GM20431 (cell line): ENCODE data around the gene TNP1.

ENCODE experiments used
- in situ Hi-C: fragments of 300-500 bp; cut with MseI, MboI; formaldehyde crosslinking; loops from one replicate; pipeline ENCODE4 v1.15.0; 2020; ENCODE audit warnings: low sequenced_read_pairs; ENCODE audit not compliant: unreplicated experiment

TNP1 gene, protein sequence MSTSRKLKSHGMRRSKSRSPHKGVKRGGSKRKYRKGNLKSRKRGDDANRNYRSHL

DNA sequence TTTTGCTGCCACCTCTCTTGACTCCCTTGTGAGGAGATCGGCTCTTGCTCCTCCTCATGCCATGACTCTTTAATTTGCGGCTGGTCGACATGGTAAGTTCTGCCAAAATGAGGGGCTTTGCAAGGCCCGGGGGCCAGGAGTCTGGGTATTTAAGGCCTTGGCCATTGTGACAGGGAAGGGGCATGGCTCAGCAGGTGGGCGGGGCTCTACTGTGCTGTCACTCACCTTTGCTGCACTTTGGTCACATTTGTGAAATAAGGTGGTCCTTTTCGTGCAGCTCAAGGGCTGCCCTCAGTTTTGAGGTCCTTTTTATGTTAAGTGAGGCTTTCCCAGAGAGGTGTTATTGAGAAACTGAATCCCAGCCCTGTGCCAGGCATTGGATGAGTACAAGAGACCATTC is at the start of gene TNP1:
Gene TNP1, minus strand, starts transcription at position 121 of the 400 bp plus-strand sequence. Its CDS starts 30 bp downstream, at position 91.
- in situ Hi-C loops = no loop called here

DNA sequence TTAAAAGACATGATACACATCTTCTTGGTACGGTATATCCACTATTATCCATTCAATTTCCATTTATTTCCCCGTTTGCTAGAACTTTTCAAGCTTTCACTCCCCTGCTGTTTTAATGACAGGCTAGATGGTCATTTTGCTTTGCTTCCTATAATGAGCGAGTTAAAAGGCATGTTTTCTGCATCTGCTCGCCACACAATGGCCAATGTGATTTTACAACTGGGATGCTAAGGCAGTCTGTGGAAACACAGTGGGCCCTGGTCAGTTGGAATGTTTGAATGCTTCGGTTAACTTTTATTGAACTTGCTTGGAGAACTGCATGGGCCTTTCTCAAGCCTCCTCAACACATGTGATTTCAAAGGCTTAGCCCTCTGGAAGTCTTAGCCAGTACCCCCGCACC is 48.4 kb upstream of the TNP1 start:
- in situ Hi-C loops = no loop called here

DNA sequence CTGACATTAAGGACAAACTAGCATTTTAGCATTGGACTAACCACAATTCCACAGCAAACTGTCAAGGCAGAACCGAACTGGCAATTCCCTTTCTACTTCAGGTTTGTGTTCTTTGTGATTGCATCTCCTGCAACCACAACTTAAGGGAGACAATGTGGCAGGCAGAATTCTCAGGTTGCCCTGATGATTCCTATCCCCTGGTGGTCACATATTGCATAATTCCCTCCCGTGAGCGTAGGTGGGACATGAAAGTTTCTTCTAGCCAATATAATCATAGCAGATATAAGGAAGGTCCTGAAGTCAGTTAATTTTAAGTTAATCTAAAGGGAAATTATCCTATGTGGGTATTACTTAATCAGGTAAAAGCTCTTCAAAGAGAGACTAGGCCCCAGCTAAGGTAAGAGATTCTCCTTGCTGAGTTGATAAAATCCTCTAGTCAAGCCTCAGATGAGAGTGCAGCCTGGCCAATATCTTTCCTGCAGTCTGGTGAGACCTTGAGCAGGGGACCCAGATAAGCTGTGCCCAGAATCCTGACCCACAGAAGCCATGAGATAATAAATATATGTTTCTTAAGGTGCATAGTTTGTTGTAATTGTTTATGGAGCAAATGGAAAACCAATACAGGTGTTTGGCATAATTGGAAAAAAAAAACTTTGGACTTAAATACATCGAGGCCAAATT is 45.9 kb upstream of the TNP1 start:
- in situ Hi-C loops = no loop called here

DNA sequence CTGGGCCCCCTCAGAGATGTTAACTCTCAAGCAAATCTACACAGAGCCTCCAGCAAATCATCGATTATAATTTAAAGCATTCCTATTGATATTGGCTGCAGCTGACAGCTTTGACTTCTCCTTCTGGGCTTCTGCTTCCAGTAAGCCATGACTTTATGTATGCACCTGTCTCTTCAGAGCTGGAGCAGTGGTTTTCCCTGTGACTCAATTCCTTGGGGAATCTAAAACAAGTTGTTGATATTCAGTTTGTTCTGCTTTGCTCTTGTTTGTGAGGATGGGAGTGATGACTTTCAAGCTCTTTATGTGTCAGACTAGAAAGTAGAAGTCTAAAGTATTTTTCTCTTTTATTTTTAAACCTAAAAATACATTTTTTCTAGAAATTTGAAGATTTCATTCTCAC is 45.1 kb upstream of the TNP1 start:
- in situ Hi-C loops = no loop called here

DNA sequence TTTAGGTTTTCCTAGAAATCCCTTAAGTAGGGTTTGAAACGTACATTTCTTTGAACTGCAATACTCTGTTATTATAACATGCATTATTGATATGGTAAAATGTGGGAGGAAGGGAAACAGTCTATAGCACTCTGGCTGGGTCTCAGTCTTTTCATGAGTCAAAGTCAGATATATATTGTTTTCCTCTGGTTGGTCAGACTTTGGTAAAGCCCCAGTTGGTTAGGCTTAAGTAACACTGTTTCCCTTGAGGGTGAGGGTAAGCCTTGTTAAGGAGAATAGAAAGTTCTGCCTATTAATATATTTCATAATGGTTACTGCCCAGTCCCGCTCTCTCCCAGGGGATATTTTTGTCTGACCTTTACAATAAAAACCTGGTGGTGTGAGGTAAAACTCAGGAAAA is 44.7 kb upstream of the TNP1 start:
- in situ Hi-C loops = no loop called here

DNA sequence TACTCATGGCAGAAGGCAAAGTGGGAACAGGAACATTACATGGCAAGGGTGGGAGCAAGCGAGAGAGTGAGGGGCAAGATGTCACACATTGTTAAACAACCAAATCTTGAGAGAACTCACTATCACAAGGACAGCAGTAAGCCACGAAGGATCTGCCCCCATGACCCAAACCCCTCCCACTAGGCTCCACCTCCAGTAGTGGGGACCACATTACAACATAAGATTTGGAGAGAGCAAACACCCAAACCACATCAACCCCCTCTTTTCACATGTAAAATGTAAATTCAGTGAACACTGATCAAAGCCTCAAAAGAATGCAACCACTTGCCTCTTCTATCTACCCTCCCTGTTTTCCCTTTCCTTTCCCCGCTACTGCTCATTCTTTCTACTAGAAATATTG is 43.6 kb upstream of the TNP1 start:
- in situ Hi-C loops = no loop called here

DNA sequence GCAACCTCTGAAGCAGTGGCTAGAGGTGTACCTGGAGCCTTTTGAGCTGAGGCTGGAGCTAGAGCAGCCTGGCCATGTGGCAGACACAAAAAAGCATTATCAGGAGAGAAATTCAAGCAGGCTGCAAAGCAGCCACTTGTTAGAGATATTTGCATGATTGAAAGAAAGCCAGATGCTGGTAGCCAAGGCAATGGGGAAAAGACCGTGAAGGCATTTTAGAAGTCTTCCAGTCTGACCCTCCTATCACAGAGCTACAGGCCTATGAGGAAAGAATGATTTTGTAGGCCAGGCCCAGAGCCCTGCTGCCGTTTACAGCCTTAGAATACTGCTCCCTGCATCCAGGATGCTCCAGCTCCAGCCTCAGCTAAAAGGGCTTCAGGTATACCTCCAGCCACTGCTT is 41.4 kb upstream of the TNP1 start:
- in situ Hi-C loops = no loop called here

DNA sequence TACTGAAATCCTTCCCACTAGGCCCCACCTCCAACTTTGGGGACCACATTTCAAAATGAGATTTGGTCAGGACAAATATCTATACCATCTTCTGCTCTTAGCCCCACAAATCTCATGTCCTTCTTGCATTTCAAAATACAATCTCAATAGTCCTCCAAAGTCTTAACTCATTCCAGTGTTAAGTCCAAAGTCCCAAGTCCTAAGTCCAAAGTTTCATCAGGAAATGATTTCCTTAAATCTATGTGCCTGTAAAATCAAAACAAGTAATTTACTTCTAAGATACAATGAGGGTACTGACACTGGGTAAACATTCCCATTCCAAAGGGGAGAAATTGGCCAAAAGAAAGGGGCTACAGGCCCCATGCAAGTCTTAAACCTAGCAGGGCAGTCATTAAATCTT is 40.5 kb upstream of the TNP1 start:
- in situ Hi-C loops = no loop called here

DNA sequence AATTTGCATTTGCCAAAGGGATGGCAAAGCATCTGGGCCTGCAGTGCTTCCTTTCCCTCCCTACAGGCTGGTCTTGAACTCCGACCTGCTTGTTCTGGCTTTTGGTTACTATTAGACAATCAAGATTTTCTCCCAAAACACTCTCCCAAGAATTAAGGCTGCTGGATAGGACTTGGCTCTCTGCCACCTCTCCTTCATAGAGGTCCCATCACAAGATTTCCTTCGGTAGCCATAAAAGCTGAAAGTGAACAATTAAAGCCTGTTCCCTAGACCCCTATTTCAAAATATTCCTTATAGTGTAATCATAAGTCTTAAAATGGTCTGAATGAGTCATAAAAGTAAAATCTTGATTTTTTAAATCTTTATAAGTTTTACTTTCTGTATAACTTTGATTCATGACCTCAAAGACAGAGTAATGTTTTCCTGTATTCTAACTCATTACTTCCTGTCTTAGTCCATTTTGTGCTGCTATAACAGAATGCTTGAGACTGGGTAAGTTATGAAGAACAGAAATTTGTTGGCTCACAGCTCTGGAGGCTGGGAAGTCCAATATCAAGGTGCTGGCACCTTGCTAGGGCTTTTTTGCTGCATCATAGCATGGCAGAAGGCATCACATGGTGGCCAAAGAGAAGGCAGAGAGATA is 37.8 kb upstream of the TNP1 start:
- in situ Hi-C loops = no loop called here

DNA sequence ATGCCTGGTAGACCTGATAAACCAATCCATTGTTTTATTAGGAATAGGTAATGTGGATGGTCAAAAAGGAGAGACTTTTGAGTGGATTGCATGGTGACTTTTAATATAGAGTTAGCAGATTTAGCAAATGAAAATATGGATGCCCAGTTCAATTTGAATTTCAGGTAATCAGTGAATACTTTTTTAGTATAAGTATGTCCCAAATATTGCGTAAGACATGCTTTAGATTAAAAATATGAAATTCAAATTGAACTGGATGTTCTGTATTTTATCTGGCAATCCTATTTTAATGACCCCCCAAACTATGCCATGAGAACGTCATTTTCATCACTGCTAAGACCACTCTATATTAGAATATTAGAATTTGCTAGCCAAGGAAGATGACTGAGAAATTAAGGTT is 30.3 kb upstream of the TNP1 start:
- in situ Hi-C loops = no loop called here

DNA sequence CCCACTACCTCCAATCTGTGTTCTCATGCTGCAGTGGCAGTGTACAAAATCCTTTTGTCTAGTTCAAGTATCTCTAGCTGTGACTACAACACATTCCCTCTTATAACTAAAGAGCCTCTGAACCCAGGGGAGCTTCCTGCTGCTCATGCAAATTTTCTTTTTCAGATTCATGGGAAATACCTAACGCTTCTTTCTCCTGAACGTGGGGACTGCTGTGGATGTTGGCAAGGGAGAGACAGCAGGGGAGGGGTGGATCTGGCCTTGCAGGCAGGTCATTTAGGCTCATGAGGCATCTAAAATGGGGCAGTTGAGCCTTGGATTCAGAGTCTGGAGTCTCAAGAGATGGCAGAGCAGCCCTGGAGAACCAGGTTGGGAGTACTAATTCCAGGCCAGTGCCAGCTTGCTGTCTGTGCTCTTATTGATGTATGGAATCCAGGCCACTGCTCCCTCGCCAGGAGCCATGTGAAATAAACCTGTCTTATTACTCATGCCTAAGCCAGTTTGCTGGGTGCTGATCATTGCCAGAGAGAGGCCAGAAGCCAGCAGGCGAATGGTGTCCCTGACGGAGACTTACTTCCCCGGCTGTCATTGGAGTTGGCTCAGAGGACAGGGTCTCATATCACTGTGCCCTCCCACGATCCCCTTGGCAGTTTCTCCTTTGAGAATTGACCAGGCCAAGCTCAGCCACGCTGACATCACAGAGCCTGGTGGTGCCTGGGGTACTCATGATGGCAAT is 29.2 kb upstream of the TNP1 start:
- in situ Hi-C loops = no loop called here

DNA sequence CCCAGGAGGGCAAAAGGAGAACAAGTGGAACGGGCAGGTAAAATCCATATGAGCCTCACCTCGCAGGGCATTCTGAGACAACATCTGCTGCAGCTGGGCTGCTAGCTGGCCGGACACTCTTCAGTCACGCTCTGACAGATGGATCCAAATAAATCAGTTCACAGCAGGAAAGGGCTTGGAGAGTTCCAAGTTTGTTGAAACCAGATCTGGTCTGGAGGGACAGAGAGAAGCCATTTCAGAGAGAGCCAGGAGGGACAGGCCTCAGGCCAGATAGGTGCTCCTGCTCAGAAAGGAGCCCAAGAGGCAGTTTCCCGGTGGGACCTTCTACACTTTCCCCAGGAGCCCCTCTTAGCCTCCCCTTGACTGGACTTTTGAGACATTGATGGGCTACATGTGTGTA is 28.2 kb upstream of the TNP1 start:
- in situ Hi-C loops = no loop called here

DNA sequence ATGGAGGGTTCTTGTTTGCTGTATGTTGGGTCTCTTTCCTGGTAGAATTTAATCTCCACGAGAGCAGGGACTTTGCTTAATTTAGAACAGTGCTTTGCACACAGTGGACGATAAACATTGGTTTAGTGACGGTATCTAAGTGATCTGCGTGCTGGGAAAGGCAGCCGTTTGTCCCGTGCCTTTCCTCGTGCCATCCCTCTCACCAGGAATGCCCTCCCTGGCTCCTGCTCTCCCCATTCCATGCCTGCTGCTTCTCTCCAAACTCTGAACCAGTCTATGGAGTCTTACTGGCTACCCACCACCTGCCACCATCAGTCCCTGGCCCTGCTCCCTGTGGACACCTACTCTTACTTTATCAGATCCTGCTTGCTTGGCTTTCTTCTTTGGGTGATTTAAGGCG is 27.3 kb upstream of the TNP1 start:
- in situ Hi-C loops = no loop called here

DNA sequence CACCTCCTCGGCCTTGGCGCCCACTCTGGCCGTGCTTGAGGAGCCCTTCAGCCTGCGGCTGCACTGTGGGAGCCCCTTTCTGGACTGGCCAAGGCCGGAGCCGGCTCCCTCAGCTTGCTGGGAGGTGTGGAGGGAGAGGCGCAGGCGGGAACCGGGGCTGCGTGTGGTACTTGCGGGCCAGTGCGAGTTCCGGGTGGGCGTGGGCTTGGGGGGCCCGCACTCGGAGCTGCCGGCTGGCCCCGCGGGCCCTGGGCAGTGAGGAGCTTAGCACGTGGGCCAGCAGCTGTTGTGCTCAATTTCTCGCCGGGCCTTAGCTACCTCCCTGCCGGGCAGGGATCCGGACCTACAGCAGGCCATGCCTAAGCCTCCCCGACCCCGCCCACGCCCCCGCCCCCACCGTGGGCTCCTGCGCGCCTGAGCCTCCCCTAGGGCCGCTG is 25.3 kb upstream of the TNP1 start:
- in situ Hi-C loops = no loop called here

DNA sequence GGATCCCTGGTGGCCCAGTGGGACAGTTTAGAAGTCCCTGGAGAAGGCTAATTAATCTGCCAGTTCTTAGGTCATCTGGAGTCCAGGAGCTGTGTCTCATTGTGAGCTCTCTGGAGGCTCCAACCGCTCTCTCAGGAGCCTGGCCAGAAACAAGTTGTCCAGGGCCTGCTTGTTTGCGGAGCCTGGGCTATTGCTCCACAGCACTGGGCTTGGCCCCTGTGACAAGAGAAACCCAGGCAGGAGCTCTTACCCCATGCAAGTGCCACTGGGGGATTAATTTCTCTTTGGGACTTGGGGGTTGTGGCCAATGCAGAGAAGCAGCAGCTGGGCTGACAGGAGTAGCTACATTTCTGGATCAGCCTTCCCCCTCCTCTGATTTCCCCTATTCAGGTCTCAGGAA is 24.5 kb upstream of the TNP1 start:
- in situ Hi-C loops = no loop called here

DNA sequence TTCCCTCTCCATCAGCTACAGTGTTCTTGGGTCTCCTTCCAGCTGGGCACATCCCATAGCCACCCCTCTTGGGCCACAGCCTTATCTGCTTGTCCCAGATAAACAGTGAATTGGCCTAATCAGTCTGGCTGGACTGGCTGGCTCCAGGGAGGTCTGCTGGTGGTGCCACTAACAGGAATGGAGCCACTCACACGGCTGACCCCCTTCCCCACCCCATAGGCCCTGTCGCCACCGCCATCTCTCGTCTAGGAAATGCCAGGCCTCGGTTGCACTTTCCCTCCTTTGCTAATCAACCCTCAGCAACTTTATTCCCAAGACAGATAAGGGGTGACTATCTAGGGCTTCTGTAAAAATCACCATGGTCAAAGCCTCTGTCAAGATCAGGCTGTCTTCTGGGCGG is 23.0 kb upstream of the TNP1 start:
- in situ Hi-C loops = no loop called here

DNA sequence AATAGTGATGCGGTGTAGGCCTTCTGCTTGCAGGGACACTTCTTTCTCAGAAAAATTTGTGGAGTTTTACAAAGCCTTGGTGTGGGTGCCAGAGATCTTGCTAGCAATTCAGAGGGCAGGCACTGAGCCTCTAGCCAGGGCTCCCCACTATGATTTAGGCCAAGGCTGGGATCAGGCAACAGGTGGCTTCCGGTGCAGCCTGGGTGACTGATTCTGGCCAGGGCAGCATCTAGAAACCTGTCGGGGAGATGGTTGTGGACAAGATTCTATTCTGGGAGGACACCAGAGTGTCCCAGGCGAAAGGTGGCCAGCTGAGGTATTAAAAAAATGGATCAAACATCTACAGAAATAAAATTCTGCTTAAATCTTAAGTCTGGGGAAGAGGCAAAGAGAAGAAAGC is 21.5 kb upstream of the TNP1 start:
- in situ Hi-C loops = no loop called here

DNA sequence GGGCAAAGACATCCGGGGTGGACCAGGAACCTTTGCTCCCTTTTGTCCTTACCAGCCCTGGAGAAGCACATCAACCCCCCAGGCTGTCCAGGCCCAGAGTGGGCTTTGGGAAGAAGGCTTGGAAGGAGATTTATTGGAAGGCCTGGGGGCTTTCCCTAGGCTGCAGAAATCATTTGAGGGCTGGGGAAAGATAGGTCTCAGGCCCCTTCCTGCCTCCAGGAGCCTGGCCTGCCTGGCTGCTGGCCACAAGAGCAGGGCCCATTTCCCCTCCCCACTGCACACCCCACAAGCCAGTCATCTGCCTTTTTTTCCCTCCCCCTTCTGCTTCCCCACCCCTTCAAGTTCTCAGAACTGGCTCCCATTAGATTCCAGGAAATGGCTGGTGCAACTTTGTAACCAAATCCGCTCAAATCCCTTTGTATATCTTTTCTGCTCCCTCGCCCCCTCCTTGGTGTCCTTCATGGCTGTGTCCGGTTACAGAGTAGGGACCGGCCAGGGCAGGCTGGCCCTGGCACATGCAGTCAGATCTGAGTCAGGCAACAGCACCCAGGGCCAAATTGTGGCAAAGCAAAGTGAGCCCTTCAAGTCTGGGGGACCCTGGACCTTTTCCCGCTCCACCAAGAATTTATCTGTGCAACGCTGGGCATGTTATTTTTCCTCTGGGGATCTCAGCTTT is 20.8 kb upstream of the TNP1 start:
- in situ Hi-C loops = no loop called here

DNA sequence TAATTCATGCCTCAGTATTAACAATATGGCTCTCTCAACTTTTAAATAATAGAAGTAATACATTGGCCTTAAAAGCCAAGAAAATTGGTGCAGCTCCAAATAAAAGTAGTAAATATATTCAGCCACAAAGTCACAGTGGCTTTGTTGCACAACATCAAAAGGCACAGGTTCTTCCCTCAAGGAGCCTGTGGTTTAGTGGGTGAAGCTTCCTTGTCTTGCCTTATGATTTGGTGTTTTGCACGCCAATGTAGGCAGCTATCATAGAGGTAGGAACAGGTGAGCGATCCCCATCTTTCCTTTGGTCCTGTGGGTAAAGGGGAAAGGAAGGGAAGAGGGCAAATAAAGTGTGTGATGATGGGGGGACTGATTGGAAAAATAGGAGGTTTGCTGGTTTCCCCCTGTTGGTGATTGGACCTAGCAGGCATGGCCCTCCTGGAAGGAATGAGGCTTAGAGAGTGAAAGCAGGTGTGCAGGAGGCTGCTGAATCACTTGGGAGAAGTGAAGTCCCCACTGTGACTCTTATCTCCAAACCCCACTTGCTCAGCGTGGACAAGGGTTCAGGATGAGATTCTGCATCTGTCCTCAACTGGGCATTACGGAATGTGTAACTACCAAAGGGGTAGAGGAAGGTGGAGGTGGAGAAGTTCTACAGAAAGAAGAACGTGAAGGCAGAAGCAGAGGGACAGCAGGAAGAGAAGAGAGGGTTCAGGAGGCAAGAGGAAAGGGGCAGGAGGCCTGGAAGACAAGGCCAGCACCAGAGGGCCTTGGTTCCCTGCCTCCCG is 20.1 kb upstream of the TNP1 start:
- in situ Hi-C loops = no loop called here

DNA sequence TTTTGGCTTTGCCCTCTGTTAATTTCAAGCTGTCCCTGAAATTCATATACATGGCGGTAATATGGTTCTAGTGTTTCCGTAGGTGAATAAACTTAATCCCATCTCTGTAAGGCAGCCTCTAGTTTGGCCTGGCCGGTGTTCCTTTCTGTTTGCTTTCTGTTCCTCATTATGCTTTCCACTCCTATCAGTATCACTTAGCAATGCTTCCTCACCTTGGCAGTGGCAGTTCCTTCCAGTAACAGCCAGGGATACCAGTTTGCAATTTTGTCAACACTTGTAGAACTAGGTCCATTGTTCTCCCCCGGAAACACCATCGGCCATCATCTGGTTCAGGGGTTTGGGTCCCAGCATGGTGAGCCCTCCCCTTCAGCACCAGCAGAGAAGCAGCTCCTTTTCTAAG is 18.2 kb upstream of the TNP1 start:
- in situ Hi-C loops = no loop called here
